ENCODE data around the gene LDLRAD3.
"Not testable (repeated sequence)": the region's sequence is repeated elsewhere in the genome, so short reads cannot be mapped to it uniquely, and the experiment has no call there.

The LDLRAD3 gene

GRCh38 chr11:36167729-36168128 lies 223.9 kb downstream of the LDLRAD3 start:
- no peak overlapping the region for H3K4me3 ChIP-seq (replicated peaks; ENCODE audit: low read depth, low read length)
- DNase-seq (ENCODE audit: extremely low read depth, insufficient read length), result no peak
- H3K36me3 ChIP-seq (ENCODE audit: control insufficient read depth, insufficient read depth, low read length), result no peaks in the 10 kb centered on the region
- TF ChIP-seq CTCF (IDR thresholded peaks at IDR 0.05; ENCODE audit: insufficient read depth, low read length, poor library complexity, severe bottlenecking), result no peak
- no peaks in the 10 kb centered on the region for H3K27me3 ChIP-seq (replicated peaks; ENCODE audit: control insufficient read depth, insufficient read depth, low read length)

DNA sequence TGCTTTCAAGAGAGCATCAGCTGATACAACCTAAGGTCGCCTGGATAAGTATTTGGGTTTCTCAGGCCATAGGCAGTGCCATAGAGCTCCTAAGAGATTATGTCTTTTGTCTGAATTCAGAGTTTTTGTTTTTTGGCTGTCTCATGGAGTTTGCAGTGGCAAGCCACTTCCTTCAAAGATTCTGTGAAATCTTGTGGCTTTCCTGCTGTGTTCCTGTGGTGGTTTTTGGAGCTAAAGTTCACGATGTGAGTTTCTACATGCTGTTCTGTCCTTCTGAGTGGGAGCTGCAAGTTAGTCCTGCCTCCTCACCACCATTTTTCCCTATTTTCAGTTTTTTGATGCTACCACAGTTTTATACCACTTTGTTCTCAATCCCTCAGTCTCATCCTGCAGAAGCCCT lies 234.0 kb downstream of the LDLRAD3 start:
- H3K27me3 ChIP-seq (replicated peaks; ENCODE audit: control insufficient read depth, insufficient read depth, low read length), result no peaks in the 10 kb centered on the region
- H3K4me3 ChIP-seq (replicated peaks; ENCODE audit: low read depth, low read length), result no peak overlapping the region
- H3K36me3 ChIP-seq (ENCODE audit: control insufficient read depth, insufficient read depth, low read length), result no peaks in the 10 kb centered on the region
- TF ChIP-seq CTCF (IDR thresholded peaks at IDR 0.05; ENCODE audit: insufficient read depth, low read length, poor library complexity, severe bottlenecking), result no peak
- no peak for DNase-seq (ENCODE audit: extremely low read depth, insufficient read length)

DNA sequence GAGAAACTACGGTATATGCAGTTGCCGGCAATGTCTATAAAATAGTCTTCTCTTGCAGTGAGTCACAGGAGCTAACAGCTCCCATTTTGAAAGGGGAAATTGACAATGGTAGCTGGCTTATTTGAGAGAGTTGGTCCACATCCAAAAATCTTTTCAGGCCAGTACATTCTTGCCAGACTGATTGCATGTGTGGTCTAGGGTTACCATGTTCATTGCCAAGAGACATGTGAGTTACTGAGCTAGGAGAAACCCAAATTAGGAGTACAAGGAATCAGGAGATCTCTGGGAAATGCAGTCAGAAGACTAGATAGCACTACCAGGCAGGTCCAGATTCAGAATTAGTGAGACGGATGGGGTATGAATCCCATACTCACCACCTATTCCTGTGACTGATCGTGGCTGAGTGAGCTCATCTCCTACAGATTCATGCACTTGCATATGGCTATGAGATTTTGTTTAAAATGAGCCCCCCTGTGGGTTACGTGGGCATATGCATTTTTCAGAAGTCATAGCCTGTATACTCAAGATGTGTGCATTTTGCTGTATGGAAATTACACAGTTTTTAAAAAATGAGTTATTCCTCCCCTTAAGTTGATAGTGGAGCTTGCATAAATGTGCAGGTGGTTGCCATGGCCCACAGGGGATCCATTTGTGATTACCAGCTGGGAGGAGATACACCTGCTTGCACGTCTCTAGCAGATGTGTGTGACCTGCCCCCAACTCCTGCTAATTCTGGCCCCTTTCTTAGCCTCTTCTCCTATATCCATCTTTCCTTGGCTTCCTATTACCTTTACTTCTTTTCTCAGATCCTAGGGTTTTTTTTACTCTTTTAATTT lies 242.7 kb downstream of the LDLRAD3 start:
- no peak for DNase-seq (ENCODE audit: extremely low read depth, insufficient read length)
- no peak for TF ChIP-seq CTCF (IDR thresholded peaks at IDR 0.05; ENCODE audit: insufficient read depth, low read length, poor library complexity, severe bottlenecking)
- Histone ChIP-seq H3K36me3 (ENCODE audit: control insufficient read depth, insufficient read depth, low read length) (no peaks in the 10 kb centered on the region), H3K4me3 (replicated peaks; ENCODE audit: low read depth, low read length) (no peak overlapping the region), H3K27me3 (replicated peaks; ENCODE audit: control insufficient read depth, insufficient read depth, low read length) (0 out of 2 replicates have a peak, but pooled peaks cover 2% of the 10 kb centered on the region)

GRCh38 chr11:36187622-36188021 lies 243.8 kb downstream of the LDLRAD3 start:
- Histone ChIP-seq H3K36me3 (ENCODE audit: control insufficient read depth, insufficient read depth, low read length) (no peaks in the 10 kb centered on the region), H3K27me3 (replicated peaks; ENCODE audit: control insufficient read depth, insufficient read depth, low read length) (0 out of 2 replicates have a peak, but pooled peaks cover 2% of the 10 kb centered on the region), H3K4me3 (replicated peaks; ENCODE audit: low read depth, low read length) (no peak overlapping the region)
- no peak for TF ChIP-seq CTCF (IDR thresholded peaks at IDR 0.05; ENCODE audit: insufficient read depth, low read length, poor library complexity, severe bottlenecking)
- DNase-seq (ENCODE audit: extremely low read depth, insufficient read length), result no peak

DNA sequence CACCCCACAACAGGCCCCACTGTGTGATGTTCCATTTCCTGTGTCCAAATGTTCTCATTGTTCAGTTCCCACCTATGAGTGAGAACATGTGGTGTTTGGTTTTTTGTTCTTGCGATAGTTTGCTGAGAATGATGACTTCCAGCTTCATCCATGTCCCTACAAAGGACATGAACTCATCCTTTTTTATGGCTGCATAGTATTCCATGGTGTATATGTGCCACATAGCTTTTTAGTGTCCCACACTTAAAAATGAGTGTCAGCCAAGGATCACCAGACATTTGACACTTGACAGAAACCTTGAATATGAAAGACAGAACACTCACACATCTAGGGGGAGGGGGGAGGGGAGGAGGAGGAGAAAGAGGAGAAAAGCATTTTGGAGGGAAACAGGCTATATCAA lies 245.9 kb downstream of the LDLRAD3 start:
- H3K4me3 ChIP-seq (replicated peaks; ENCODE audit: low read depth, low read length); DNase-seq (ENCODE audit: extremely low read depth, insufficient read length); H3K36me3 ChIP-seq (ENCODE audit: control insufficient read depth, insufficient read depth, low read length); H3K27me3 ChIP-seq (replicated peaks; ENCODE audit: control insufficient read depth, insufficient read depth, low read length): not testable (repeated sequence)

- no peak overlapping the region for H3K4me3 ChIP-seq (replicated peaks; ENCODE audit: low read depth, low read length)
- DNase-seq (ENCODE audit: extremely low read depth, insufficient read length), result no peak
- no peak for TF ChIP-seq CTCF (IDR thresholded peaks at IDR 0.05; ENCODE audit: insufficient read depth, low read length, poor library complexity, severe bottlenecking)
- H3K27me3 ChIP-seq (replicated peaks; ENCODE audit: control insufficient read depth, insufficient read depth, low read length), result no peaks in the 10 kb centered on the region
- no peaks in the 10 kb centered on the region for H3K36me3 ChIP-seq (ENCODE audit: control insufficient read depth, insufficient read depth, low read length)
Observed at GRCh38 chr11:36191941-36192340, 248.1 kb downstream of the LDLRAD3 start.

All from GM06990 (cell line).